ENCODE measurements around the gene GKAP1. TPM values are rescaled to one million over a fixed set of nuclear protein-coding genes. Genes with fewer than 3 reads are reported as not detected.

GKAP1 gene
- total and polyA plus RNA-seq, 2 of the 13 experiments (the other 11 are each of a cell fraction or from before 2014, with no cell fraction given) = 5.6 to 6.1 TPM

DNA sequence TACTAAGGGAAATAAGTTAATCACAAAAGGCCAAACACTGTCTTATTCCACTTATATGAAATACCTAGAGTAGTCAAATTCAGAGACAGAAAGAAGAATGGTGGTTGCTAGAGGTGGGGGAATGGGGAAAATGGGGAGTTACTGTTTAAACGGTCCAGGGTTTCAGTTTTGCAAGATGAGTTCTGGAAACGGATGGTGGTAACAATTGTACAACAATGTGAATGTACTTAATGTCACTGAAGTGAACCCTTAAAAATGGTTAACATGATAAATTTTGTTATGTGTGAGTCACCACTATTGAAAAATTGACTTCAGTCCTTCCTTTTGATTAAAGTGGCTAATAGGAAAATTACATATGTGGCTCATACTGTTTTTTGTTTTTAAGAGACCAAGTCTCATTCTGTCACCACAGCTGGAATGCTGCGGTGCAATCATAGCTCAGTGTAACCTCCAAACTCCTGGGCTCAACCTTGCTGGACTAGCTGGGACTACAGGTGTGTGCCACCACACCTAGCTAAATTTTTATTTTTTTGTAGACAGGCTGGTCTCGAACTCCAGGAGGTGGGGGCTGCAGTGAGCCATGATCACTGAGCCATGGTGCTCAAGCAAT is 118.5 kb downstream of the GKAP1 start:
- H3K4me2 ChIP-seq (ENCODE audit: low read depth, low read length) = no peak overlapping the region
- ChIA-PET POLR2A (interaction anchor here (3.0 kb wide), 1 partner anchor 9 kb away, joined by 13 read pairs; the partner anchor contains the start of gene UBQLN1), CTCF (ENCODE audit: low intra/inter-chr PET ratio, low total read pairs) (no interaction called here)
- intact Hi-C loops (cut with micrococcal nuclease; ENCODE audit: unreplicated experiment) (no loop called here), in situ Hi-C loops (cut with HindIII; ENCODE audit: extremely low pct_ligation_motif_present, low pct_unique_long_range_greater_than_20kb) (no loop called here)
- WGBS (ENCODE audit: low lambda C conversion rate) = 80% methylated on average over 4 of the region's 4 CpGs
- H2AFZ ChIP-seq (ENCODE audit: low read length) = no peak overlapping the region
- peak; percentile 37; the same call in 1 of the 3 replicates for ATAC-seq
- H3K9me3 ChIP-seq (ENCODE audit: low read length) = no peaks in the 10 kb centered on the region
- no peaks in the 10 kb centered on the region for H3K27me3 ChIP-seq (ENCODE audit: control insufficient read depth in 1 of 2, insufficient read depth in 2 of 2, low read length in 2 of 2)
- no peak overlapping the region for H3K4me3 ChIP-seq (replicated peaks in 1 of 3; ENCODE audit: insufficient read depth in 1 of 3, low read depth in 2 of 3, low read length in 3 of 3)
- H3K4me1 ChIP-seq (ENCODE audit: insufficient read depth, low read length) = peaks cover 32% of the 10 kb centered on the region
- H3K36me3 ChIP-seq (replicated peaks in 1 of 2; ENCODE audit: control insufficient read depth in 1 of 2, insufficient read depth in 2 of 2, low read length in 2 of 2) = peaks cover 0 to 1% of the 10 kb centered on the region in 2 experiments; a peak in 1 of 5 replicates
- no peak overlapping the region for H3K9ac ChIP-seq (ENCODE audit: insufficient read depth, low read depth, low read length)
- H3K27ac ChIP-seq (ENCODE audit: extremely low read length, insufficient read depth, low read length) = no peak overlapping the region
- peaks cover 86% of the 10 kb centered on the region for H4K20me1 ChIP-seq (ENCODE audit: insufficient read depth, low read length)
- peaks cover 97% of the 10 kb centered on the region for H3K79me2 ChIP-seq (ENCODE audit: insufficient read depth, low read length)
- no peak for FAIRE-seq
- no TSS peak for BruUV-seq (replicated peaks)
- DNase-seq (ENCODE audit: low spot score) = no peak
- no peak for TF ChIP-seq ZSCAN9 (CRISPR knock-in tag; IDR thresholded peaks at IDR 0.05; ENCODE audit: borderline replicate concordance)
- TF ChIP-seq, protein P1, sequence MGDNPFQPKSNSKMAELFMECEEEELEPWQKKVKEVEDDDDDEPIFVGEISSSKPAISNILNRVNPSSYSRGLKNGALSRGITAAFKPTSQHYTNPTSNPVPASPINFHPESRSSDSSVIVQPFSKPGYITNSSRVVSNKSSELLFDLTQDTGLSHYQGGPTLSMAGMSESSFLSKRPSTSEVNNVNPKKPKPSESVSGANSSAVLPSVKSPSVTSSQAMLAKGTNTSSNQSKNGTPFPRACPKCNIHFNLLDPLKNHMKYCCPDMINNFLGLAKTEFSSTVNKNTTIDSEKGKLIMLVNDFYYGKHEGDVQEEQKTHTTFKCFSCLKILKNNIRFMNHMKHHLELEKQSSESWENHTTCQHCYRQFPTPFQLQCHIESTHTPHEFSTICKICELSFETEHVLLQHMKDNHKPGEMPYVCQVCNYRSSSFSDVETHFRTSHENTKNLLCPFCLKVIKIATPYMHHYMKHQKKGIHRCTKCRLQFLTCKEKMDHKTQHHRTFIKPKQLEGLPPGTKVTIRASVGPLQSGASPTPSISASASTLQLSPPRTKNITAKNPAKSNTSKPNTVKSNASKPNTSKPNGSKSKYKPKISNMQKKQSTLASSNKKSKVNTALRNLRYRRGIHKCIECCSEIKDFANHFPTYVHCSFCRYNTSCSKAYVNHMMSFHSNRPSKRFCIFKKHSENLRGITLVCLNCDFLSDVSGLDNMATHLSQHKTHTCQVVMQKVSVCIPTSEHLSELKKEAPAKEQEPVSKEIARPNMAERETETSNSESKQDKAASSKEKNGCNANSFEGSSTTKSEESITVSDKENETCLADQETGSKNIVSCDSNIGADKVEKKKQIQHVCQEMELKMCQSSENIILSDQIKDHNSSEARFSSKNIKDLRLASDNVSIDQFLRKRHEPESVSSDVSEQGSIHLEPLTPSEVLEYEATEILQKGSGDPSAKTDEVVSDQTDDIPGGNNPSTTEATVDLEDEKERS (CRISPR knock-in tag; IDR thresholded peaks at IDR 0.05) = no peak
- TF ChIP-seq ZSCAN25 (CRISPR knock-in tag; IDR thresholded peaks at IDR 0.05) = no peak
- no peak for TF ChIP-seq NCOR1 (IDR thresholded peaks at IDR 0.05; ENCODE audit: borderline replicate concordance, low read length)
- no peak for TF ChIP-seq ZBTB2 (CRISPR knock-in tag; IDR thresholded peaks at IDR 0.05; ENCODE audit: low read depth)
- no peak for TF ChIP-seq ZNF605 (CRISPR knock-in tag; IDR thresholded peaks at IDR 0.05)
- no peak for TF ChIP-seq ESRRA (CRISPR knock-in tag; IDR thresholded peaks at IDR 0.05; ENCODE audit: low read depth)
- TF ChIP-seq ZNF512B (CRISPR knock-in tag; IDR thresholded peaks at IDR 0.05; ENCODE audit: borderline replicate concordance) = no peak
- TF ChIP-seq, protein P2, sequence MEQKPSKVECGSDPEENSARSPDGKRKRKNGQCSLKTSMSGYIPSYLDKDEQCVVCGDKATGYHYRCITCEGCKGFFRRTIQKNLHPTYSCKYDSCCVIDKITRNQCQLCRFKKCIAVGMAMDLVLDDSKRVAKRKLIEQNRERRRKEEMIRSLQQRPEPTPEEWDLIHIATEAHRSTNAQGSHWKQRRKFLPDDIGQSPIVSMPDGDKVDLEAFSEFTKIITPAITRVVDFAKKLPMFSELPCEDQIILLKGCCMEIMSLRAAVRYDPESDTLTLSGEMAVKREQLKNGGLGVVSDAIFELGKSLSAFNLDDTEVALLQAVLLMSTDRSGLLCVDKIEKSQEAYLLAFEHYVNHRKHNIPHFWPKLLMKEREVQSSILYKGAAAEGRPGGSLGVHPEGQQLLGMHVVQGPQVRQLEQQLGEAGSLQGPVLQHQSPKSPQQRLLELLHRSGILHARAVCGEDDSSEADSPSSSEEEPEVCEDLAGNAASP (CRISPR knock-in tag; IDR thresholded peaks at IDR 0.05; ENCODE audit: borderline replicate concordance) = no peak
- no peak for TF ChIP-seq RBM39 (IDR thresholded peaks at IDR 0.05; ENCODE audit: low read depth, low read length, poor library complexity, severe bottlenecking)
- TF ChIP-seq ZNF790 (CRISPR knock-in tag; IDR thresholded peaks at IDR 0.05; ENCODE audit: borderline replicate concordance) = no peak
- no peak for TF ChIP-seq GABPB1 (CRISPR knock-in tag; IDR thresholded peaks at IDR 0.05)

Data from HepG2 (cell line).